HCT116 (cell line): Measurements from ENCODE around the gene TNS2. TPM values are rescaled to one million over a fixed set of nuclear protein-coding genes. Genes with fewer than 3 reads are reported as not detected.

Experiments
- ATAC-seq: fragments of 200-7000 bp; cut with Tn5 transposase; 2 replicates; pipeline ENCODE4 v1.9.1; 2020; ENCODE audit warnings: mild to moderate bottlenecking, moderate library complexity
- BruUV-seq: library from RNA; stranded (reverse); fragments of 400-500 nt; replicated peaks from 2 replicates; lab custom pipeline; 2021; lab: Mats Ljungman, UMichigan
- CTCF ChIA-PET: fragments of 300-600 bp; sonication (Branson Sonifier 250); formaldehyde crosslinking; loops from one replicate; lab custom pipeline; 2021; ENCODE audit warnings: antibody characterized with exemption; lab: Charles Lee
- POLR2A ChIA-PET: fragments of 300-600, 350-600 bp; sonication (Branson Sonifier 250); formaldehyde crosslinking; loops from one replicate; lab custom pipeline; 2021; ENCODE audit warnings: antibody characterized with exemption; lab: Charles Lee
- RAD21 ChIA-PET, 2 experiments: fragments of 300-600 bp; sonication (Branson Sonifier 250); formaldehyde crosslinking; loops; one replicate each; lab custom pipeline; 2023; ENCODE audit warnings: low total read pairs in 2 of 2; ENCODE audit not compliant: uncharacterized antibody in 2 of 2, unreplicated experiment in 2 of 2, low non-redundant PET in 1 of 2; lab: Charles Lee
- DNase-seq: peaks from one replicate; pipeline ENCODE4 v3.0.0-alpha.2; 2010; ENCODE audit warnings: low read depth, low spot score
- H2AFZ ChIP-seq: fragments of 200-600 bp; shearing (Covaris generic), sonication (generic); 2 replicates; pipeline ENCODE4 v1.6.1; 2017; ENCODE audit warnings: low read depth, mixed run types, mixed read lengths, antibody characterized with exemption, low read length; ENCODE audit not compliant: poor library complexity, severe bottlenecking
- H3K27ac ChIP-seq: 2 replicates; pipeline ENCODE4 v1.5.1; 2012; ENCODE audit warnings: low read depth, low read length
- H3K27me3 ChIP-seq: fragments of 200-600 bp; sonication (generic); 2 replicates; pipeline ENCODE4 v1.6.1; 2016; ENCODE audit warnings: mixed run types, low read length, mixed read lengths; ENCODE audit not compliant: insufficient read depth
- H3K36me3 ChIP-seq, 2 experiments: fragments of 200-500 bp in 1 of 2; fragments of 200-600 bp in 1 of 2; sonication (Bioruptor generic) in 1 of 2; sonication (generic) in 1 of 2; 2 replicates each; pipeline versions ENCODE4 v1.5.1 to v1.6.1; 2014 to 2016; ENCODE audit warnings: low read length in 2 of 2, inconsistent platforms in 1 of 2, mixed read lengths in 1 of 2, mixed run types in 1 of 2; ENCODE audit not compliant: insufficient read depth in 2 of 2, control insufficient read depth in 1 of 2
- H3K4me1 ChIP-seq, 2 experiments: fragments of 200-600 bp in 1 of 2; sonication (generic) in 1 of 2; 2 replicates each; pipeline versions ENCODE4 v1.5.1 to v1.6.1; 2012 to 2017; ENCODE audit warnings: low read length in 2 of 2, inconsistent platforms in 1 of 2, mild to moderate bottlenecking in 1 of 2, mixed read lengths in 1 of 2, mixed run types in 1 of 2, moderate library complexity in 1 of 2; ENCODE audit not compliant: insufficient read depth in 2 of 2, control insufficient read depth in 1 of 2
- H3K4me2 ChIP-seq: fragments of 200-600 bp; sonication (generic); 2 replicates; pipeline ENCODE4 v1.6.1; 2017; ENCODE audit warnings: mixed run types, low read length, mixed read lengths
- H3K4me3 ChIP-seq, 2 experiments: fragments of 200-600 bp in 1 of 2; sonication (generic) in 1 of 2; replicated peaks in 1 of 2; 2 replicates each; pipeline ENCODE4 v1.5.1; 2011 to 2016; ENCODE audit warnings: low read length in 2 of 2, control low read depth in 1 of 2, low read depth in 1 of 2, mild to moderate bottlenecking in 1 of 2, mixed read lengths in 1 of 2, mixed run types in 1 of 2
- H3K79me2 ChIP-seq: fragments of 200-600 bp; sonication (generic); 2 replicates; pipeline ENCODE4 v1.6.1; 2017; ENCODE audit warnings: mild to moderate bottlenecking, mixed run types, low read length, moderate library complexity, mixed read lengths; ENCODE audit not compliant: insufficient read depth
- H3K9ac ChIP-seq: fragments of 200-600 bp; sonication (generic); 2 replicates; pipeline ENCODE4 v1.6.1; 2016; ENCODE audit warnings: low read length, mixed read lengths
- H3K9me2 ChIP-seq: fragments of 200-600 bp; sonication (generic), shearing (Covaris generic); 2 replicates; pipeline ENCODE4 v1.6.1; 2017; ENCODE audit warnings: mixed run types, mild to moderate bottlenecking, moderate library complexity; ENCODE audit not compliant: insufficient read depth
- H3K9me3 ChIP-seq, 2 experiments: fragments of 200-500 bp in 1 of 2; fragments of 200-600 bp in 1 of 2; sonication (Bioruptor generic) in 1 of 2; sonication (generic) in 1 of 2; 2 replicates each; pipeline ENCODE4 v1.6.1; 2014 to 2017; ENCODE audit warnings: low read length in 2 of 2, mixed read lengths in 2 of 2, inconsistent platforms in 1 of 2, low read depth in 1 of 2, mild to moderate bottlenecking in 1 of 2, mixed run types in 1 of 2, moderate library complexity in 1 of 2; ENCODE audit not compliant: control insufficient read depth in 1 of 2, insufficient read depth in 1 of 2
- H4K20me1 ChIP-seq: fragments of 200-600 bp; sonication (generic), shearing (Covaris generic); 2 replicates; pipeline ENCODE4 v1.6.1; 2017; ENCODE audit warnings: mixed run types, mild to moderate bottlenecking, moderate library complexity; ENCODE audit not compliant: insufficient read depth
- CBX3 ChIP-seq: IDR thresholded peaks from 2 replicates; pipeline ENCODE4 v1.6.1; 2012; ENCODE audit warnings: low read depth
- EGR1 ChIP-seq: IDR thresholded peaks from 2 replicates; pipeline ENCODE4 v1.6.1; 2012; ENCODE audit warnings: low read depth
- EZH2phosphoT487 ChIP-seq: fragments of 200-600 bp; IDR thresholded peaks from 2 replicates; pipeline ENCODE4 v1.6.1; 2018; ENCODE audit warnings: antibody characterized with exemption, borderline replicate concordance
- FOSL1 ChIP-seq: IDR thresholded peaks from 2 replicates; pipeline ENCODE4 v1.6.1; 2012; ENCODE audit warnings: low read depth
- JUND ChIP-seq: IDR thresholded peaks from 2 replicates; pipeline ENCODE4 v1.6.1; 2012
- POLR2A ChIP-seq: IDR thresholded peaks from 2 replicates; pipeline ENCODE4 v1.7.0; 2011; ENCODE audit warnings: borderline replicate concordance; ENCODE audit not compliant: insufficient read depth, insufficient read length; ENCODE audit errors: extremely low read depth
- SIN3A ChIP-seq: IDR thresholded peaks from 2 replicates; pipeline ENCODE4 v1.6.1; 2012; ENCODE audit warnings: low read depth
- SP1 ChIP-seq: IDR thresholded peaks from 2 replicates; pipeline ENCODE4 v1.6.1; 2012; ENCODE audit warnings: low read depth
- TCF7L2 ChIP-seq: IDR thresholded peaks from 2 replicates; pipeline ENCODE4 v1.7.0; 2011; ENCODE audit warnings: borderline replicate concordance, inconsistent platforms; ENCODE audit not compliant: insufficient read depth, insufficient read length; ENCODE audit errors: extremely low read depth
- YY1 ChIP-seq: IDR thresholded peaks from 2 replicates; pipeline ENCODE4 v1.6.1; 2011; ENCODE audit warnings: low read length, low read depth, moderate library complexity, mild to moderate bottlenecking; ENCODE audit not compliant: insufficient replicate concordance; ENCODE audit errors: extremely low read depth
- ZBTB33 ChIP-seq: IDR thresholded peaks from 2 replicates; pipeline ENCODE4 v1.6.1; 2011; ENCODE audit warnings: mild to moderate bottlenecking, low read length, moderate library complexity; ENCODE audit not compliant: insufficient replicate concordance; ENCODE audit errors: extremely low read depth
- ZFX ChIP-seq: fragments of 450-650 bp; IDR thresholded peaks from 2 replicates; pipeline ENCODE4 v1.6.1; 2017
- ZNF274 ChIP-seq: fragments of 200-500 bp; sonication (Bioruptor generic); IDR thresholded peaks from 2 replicates; pipeline ENCODE4 v1.6.1; 2014; ENCODE audit warnings: mild to moderate bottlenecking, low read depth, low read length, inconsistent platforms
- intact Hi-C: fragments of 100-400 bp; cut with micrococcal nuclease; formaldehyde crosslinking; loops from 2 replicates; pipeline ENCODE4 v1.10.0; 2022
- total RNA-seq: library from RNA; stranded (reverse); gene quantifications from one replicate; pipeline ENCODE4 v1.2.1, GENCODE V29; 2021; ENCODE audit not compliant: unreplicated experiment

Gene TNS2
- total RNA-seq, 1 experiment from 2014 or later, result 25.7 TPM

DNA sequence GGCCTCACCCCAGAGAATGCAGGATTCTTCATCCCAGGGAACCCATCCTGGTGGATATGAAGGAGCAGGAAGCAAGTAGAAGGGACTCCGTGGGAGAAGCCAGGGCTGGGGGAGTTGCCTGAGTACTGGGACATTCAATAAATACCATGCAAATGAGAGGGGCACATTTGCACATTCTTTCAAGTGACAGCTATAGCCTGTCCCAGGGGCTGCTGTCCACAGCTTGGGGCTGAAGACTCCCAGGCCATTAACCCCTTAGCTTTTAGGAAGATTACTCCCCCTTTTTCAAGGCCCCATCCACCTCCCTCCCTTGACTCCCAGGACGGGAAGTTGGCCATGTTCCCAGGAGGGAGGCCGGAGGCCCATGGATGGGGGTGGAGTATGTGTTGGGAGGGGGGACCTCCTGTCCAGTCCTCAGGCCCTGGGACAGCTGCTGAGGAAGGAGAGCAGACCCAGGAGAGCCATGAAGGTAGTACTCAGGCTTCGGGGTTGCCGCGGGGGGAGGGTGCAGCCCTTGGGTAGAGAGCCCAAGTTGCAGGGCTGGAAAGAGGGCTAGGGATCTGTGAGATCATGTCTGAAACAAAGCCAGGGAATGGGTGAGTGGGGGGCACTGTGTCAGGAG, 974 bp upstream of the TNS2 start:
- DNase-seq, result no peak
- TF ChIP-seq ZBTB33, result no peak
- 0 out of 2 replicates have a peak, but pooled peaks have one; percentile 62 for TF ChIP-seq ZFX
- Histone ChIP-seq H3K27me3 (no peaks in the 10 kb centered on the region), H3K4me2 (peak overlapping the region; percentile 97), H3K27ac (peak overlapping the region; percentile 91), H3K36me3 (no peaks in the 10 kb centered on the region), H3K79me2 (peaks cover 23% of the 10 kb centered on the region; the same call in 1 of the 2 replicates), H3K9ac (peak overlapping the region; percentile 75), H3K9me3 (no peaks in the 10 kb centered on the region), H3K4me1 (peaks cover 71 to 95% of the 10 kb centered on the region in 2 experiments), H4K20me1 (no peaks in the 10 kb centered on the region), H2AFZ (no peak overlapping the region), H3K9me2 (no peaks in the 10 kb centered on the region), H3K4me3 (peak overlapping the region; percentile 53 to 59)
- CTCF ChIA-PET, result interaction anchor here (0.7 to 2.8 kb wide), 10 partner anchors 9 to 164 kb away, joined by 3 to 20 read pairs (median 7); partner anchors contain the start of genes CSAD and ZNF740
- no TSS peak for BruUV-seq
- ATAC-seq, result no peak
- intact Hi-C loops, result loop anchor here (5.0 kb wide), 2 partner anchors 42 to 318 kb away; partner anchors contain the start of gene EIF4B
- RAD21 ChIA-PET, result interaction anchor here (0.6 to 2.1 kb wide), 3 partner anchors 12 to 88 kb away, joined by 4 to 7 read pairs (median 5); no protein-coding TSS in a partner anchor
- POLR2A ChIA-PET, result interaction anchor here (0.8 to 2.3 kb wide), 5 partner anchors 30 to 142 kb away, joined by 3 to 12 read pairs (median 6); partner anchors contain the start of genes CSAD, EIF4B, SPRYD3 and ZNF740

GRCh38 chr12:53050426-53051057, 677 bp downstream of the TNS2 start:
- H3K9ac ChIP-seq, result peak overlapping the region; percentile 75
- POLR2A ChIA-PET, result interaction anchor here (0.9 kb wide), 1 partner anchor 29 kb away, joined by 3 read pairs; no protein-coding TSS in a partner anchor
- H3K27me3 ChIP-seq, result no peaks in the 10 kb centered on the region
- peak overlapping the region; percentile 91 for H3K27ac ChIP-seq
- H3K4me3 ChIP-seq, result peak overlapping the region; percentile 53 to 59
- RAD21 ChIA-PET, result interaction anchor here in 1 of 2 experiments (0.6 to 1.3 kb wide), 2 partner anchors 48 to 67 kb away, joined by 3 read pairs; partner anchors contain the start of gene IGFBP6
- H3K4me2 ChIP-seq, result peak overlapping the region; percentile 97
- peaks cover 64 to 91% of the 10 kb centered on the region in 2 experiments for H3K4me1 ChIP-seq
- H3K36me3 ChIP-seq, result no peaks in the 10 kb centered on the region
- DNase-seq (no peak), ATAC-seq (no peak)
- H3K9me2 ChIP-seq, result no peaks in the 10 kb centered on the region
- intact Hi-C loops, result no loop called here
- CTCF ChIA-PET, result interaction anchor here (1.9 to 2.0 kb wide), 2 partner anchors 11 to 147 kb away, joined by 5 read pairs; no protein-coding TSS in a partner anchor
- H3K79me2 ChIP-seq, result peaks cover 23% of the 10 kb centered on the region; the same call in 1 of the 2 replicates
- BruUV-seq, result no TSS peak
- no peaks in the 10 kb centered on the region for H3K9me3 ChIP-seq
- H4K20me1 ChIP-seq, result no peaks in the 10 kb centered on the region
- H2AFZ ChIP-seq, result no peak overlapping the region
- TF ChIP-seq TCF7L2, result no peak
- no peak for TF ChIP-seq YY1
- TF ChIP-seq SP1, result no peak
- TF ChIP-seq POLR2A, result no peak
- no peak for TF ChIP-seq JUND
- TF ChIP-seq EZH2phosphoT487, result no peak
- TF ChIP-seq SIN3A, result no peak
- TF ChIP-seq ZNF274, result no peak
- no peak for TF ChIP-seq CBX3
- no peak for TF ChIP-seq EGR1
- TF ChIP-seq FOSL1, result no peak
- TF ChIP-seq ZBTB33, result no peak
